Tibial nerve (tissue), 4 donors: ENCODE measurements around the gene MPLKIP.

Source experiments
- EP300 ChIP-seq, 2 donors: sonication (generic); formaldehyde crosslinking; IDR thresholded peaks; one replicate each; pipeline ENCODE4 v1.6.1; 2017; ENCODE audit warnings: antibody characterized with exemption in 2 of 2, mild to moderate bottlenecking in 1 of 2
- POLR2A ChIP-seq, 2 donors: fragments of 450-650 bp; IDR thresholded peaks; one replicate each; pipeline ENCODE4 v1.6.1; 2017; ENCODE audit warnings: antibody characterized with exemption in 2 of 2, mild to moderate bottlenecking in 2 of 2, moderate library complexity in 2 of 2
- TF ChIP-seq, protein P1 (sequence below), 5 experiments: fragments of 200-600 bp in 3 of 5; fragments of 450-650 bp in 2 of 5; sonication (generic) in 3 of 5; IDR thresholded peaks; one replicate each; pipeline ENCODE4 v1.5.1; 2016 to 2019; ENCODE audit warnings: antibody characterized with exemption in 5 of 5, mild to moderate bottlenecking in 3 of 5, moderate library complexity in 2 of 5

DNA sequence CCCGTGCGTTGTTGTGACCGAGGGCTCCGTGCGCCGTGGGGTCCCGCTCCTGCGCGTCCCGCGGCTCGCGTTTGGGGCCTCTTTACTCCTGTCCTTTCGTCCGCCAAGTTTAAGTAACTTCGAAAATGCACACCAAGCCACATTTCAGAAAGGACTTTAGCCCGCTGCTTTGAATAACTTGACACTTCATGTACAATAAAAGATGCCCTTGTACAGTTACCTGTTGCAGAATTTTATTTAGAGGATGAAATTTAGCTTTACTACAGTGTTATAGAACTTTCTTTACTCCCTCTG is 842 bp upstream of the MPLKIP start:
- TF ChIP-seq, protein P1, sequence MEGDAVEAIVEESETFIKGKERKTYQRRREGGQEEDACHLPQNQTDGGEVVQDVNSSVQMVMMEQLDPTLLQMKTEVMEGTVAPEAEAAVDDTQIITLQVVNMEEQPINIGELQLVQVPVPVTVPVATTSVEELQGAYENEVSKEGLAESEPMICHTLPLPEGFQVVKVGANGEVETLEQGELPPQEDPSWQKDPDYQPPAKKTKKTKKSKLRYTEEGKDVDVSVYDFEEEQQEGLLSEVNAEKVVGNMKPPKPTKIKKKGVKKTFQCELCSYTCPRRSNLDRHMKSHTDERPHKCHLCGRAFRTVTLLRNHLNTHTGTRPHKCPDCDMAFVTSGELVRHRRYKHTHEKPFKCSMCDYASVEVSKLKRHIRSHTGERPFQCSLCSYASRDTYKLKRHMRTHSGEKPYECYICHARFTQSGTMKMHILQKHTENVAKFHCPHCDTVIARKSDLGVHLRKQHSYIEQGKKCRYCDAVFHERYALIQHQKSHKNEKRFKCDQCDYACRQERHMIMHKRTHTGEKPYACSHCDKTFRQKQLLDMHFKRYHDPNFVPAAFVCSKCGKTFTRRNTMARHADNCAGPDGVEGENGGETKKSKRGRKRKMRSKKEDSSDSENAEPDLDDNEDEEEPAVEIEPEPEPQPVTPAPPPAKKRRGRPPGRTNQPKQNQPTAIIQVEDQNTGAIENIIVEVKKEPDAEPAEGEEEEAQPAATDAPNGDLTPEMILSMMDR (IDR thresholded peaks at IDR 0.05): no peak
- TF ChIP-seq POLR2A (IDR thresholded peaks at IDR 0.05) (no peak), EP300 (IDR thresholded peaks at IDR 0.05) (no peak)
